Measurements from ENCODE around the gene PXYLP1. TPM values are rescaled to one million over a fixed set of nuclear protein-coding genes. Genes with fewer than 3 reads are reported as not detected.

Gene PXYLP1
- total and polyA plus RNA-seq, 8 donors, result 11.6 to 35.3 (median 28.3) TPM

GRCh38 chr3:141331377-141332318 lies 100.0 kb downstream of the PXYLP1 start:
- peak overlapping the region; percentile 24 to 31 for H3K27ac ChIP-seq
- H3K4me3 ChIP-seq, result no peak overlapping the region
- H3K4me1 ChIP-seq, result peaks cover 5 to 7% of the 10 kb centered on the region in 2 donors
- TF ChIP-seq CTCF (IDR thresholded peaks at IDR 0.05), result no peak
- ATAC-seq (peak; percentile 77), DNase-seq (peak in 1 of 4 donors; percentile 68)
- no peaks in the 10 kb centered on the region for H3K27me3 ChIP-seq
- intact Hi-C loops (cut with DNase I), result no loop called here
- H3K36me3 ChIP-seq, result no peaks in the 10 kb centered on the region
- no peaks in the 10 kb centered on the region for H3K9me3 ChIP-seq

- Histone ChIP-seq H3K27me3 (no peaks in the 10 kb centered on the region), H3K4me3 (no peak overlapping the region), H3K4me1 (peaks cover 5 to 7% of the 10 kb centered on the region in 2 donors), H3K27ac (peak overlapping the region; percentile 23 to 34), H3K36me3 (no peaks in the 10 kb centered on the region), H3K9me3 (no peaks in the 10 kb centered on the region)
- ATAC-seq (peak; percentile 71), DNase-seq (peak in 2 of 4 donors; percentile 47 to 68)
- TF ChIP-seq CTCF (IDR thresholded peaks at IDR 0.05), result no peak
- intact Hi-C loops (cut with DNase I), result no loop called here
Observed at GRCh38 chr3:141332416-141332815, 100.8 kb downstream of the PXYLP1 start.

- no peaks in the 10 kb centered on the region for H3K27me3 ChIP-seq
- no peak for TF ChIP-seq CTCF (IDR thresholded peaks at IDR 0.05)
- H3K4me1 ChIP-seq, result peaks cover 5 to 7% of the 10 kb centered on the region in 2 donors
- no peak overlapping the region for H3K4me3 ChIP-seq
- H3K27ac ChIP-seq, result no peak overlapping the region
- ATAC-seq (no peak), DNase-seq (no peak)
- H3K36me3 ChIP-seq, result no peaks in the 10 kb centered on the region
- H3K9me3 ChIP-seq, result no peaks in the 10 kb centered on the region
- intact Hi-C loops (cut with DNase I), result no loop called here
Observed at GRCh38 chr3:141333836-141334626, 102.4 kb downstream of the PXYLP1 start.

DNA sequence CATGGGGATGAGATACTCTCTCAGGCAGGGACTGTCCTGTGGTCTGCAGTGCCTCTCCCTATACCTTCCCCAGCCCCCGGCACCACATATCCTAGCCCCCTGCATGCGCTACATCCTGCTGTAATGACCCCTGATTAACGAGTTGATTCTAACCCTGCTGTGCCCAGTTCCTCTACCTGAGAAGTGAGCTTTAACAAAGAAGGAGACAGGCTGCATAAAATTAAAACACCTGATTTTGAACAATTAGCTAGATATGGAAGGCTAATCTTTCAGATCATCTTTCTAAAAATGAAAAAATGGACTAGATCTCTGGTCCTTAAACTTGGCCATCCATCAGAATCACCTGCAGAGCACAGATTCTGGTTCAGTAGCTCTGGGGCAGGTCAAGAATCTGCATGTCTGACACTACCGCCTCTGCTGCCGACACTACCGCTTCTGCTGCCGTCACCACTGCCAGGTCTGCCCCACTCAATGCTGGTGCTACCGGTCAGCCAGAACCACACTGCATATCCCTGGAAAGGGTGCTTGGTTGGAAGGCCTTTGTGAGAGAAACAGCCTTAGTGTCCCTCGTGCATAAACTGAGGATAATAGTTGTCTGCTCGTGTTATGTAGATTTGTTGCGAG lies 103.1 kb downstream of the PXYLP1 start:
- Histone ChIP-seq H3K9me3 (no peaks in the 10 kb centered on the region), H3K27ac (no peak overlapping the region), H3K4me3 (no peak overlapping the region), H3K27me3 (no peaks in the 10 kb centered on the region), H3K36me3 (no peaks in the 10 kb centered on the region), H3K4me1 (peaks cover 5 to 7% of the 10 kb centered on the region in 2 donors)
- intact Hi-C loops (cut with DNase I), result no loop called here
- no peak for TF ChIP-seq CTCF (IDR thresholded peaks at IDR 0.05)
- DNase-seq (no peak), ATAC-seq (no peak)
